HepG2 (cell line): ENCODE results near the gene HTR1D. TPM values are rescaled to one million over a fixed set of nuclear protein-coding genes. Genes with fewer than 3 reads are reported as not detected.

Experiments used
- GFI1 ChIP-seq: sonication (generic); formaldehyde crosslinking; IDR thresholded peaks from 2 replicates; pipeline ENCODE4 v1.5.0; 2020; ENCODE audit warnings: missing genetic modification reagents, mild to moderate bottlenecking, borderline replicate concordance
- HNRNPLL ChIP-seq: fragments of 200-400 bp; formaldehyde crosslinking; IDR thresholded peaks from 2 replicates; pipeline ENCODE4 v1.6.1; 2017; ENCODE audit warnings: mild to moderate bottlenecking, low read depth, low read length; ENCODE audit not compliant: poor library complexity, severe bottlenecking
- KMT2A ChIP-seq: sonication (generic); formaldehyde crosslinking; IDR thresholded peaks from 2 replicates; pipeline ENCODE4 v1.4.0; 2020; ENCODE audit warnings: missing genetic modification reagents
- PREB ChIP-seq: sonication (generic); formaldehyde crosslinking; IDR thresholded peaks from 2 replicates; pipeline ENCODE4 v1.4.0; 2020; ENCODE audit warnings: missing genetic modification reagents
- RFX3 ChIP-seq: IDR thresholded peaks from 2 replicates; pipeline ENCODE4 v1.6.1; 2016; ENCODE audit warnings: missing biosample characterization, missing genetic modification reagents
- THYN1 ChIP-seq: sonication (generic); formaldehyde crosslinking; IDR thresholded peaks from 2 replicates; pipeline ENCODE4 v1.8.1; 2023; ENCODE audit warnings: low read depth, mild to moderate bottlenecking, moderate library complexity, missing genetic modification reagents, borderline replicate concordance
- YY1 ChIP-seq: IDR thresholded peaks from 2 replicates; pipeline ENCODE4 v1.6.1; 2011; ENCODE audit warnings: low read length, low read depth, moderate library complexity, mild to moderate bottlenecking; ENCODE audit not compliant: insufficient read depth, insufficient replicate concordance
- ZFP36 ChIP-seq: fragments of 150-350 bp; IDR thresholded peaks from 2 replicates; pipeline ENCODE4 v1.6.1; 2018; ENCODE audit warnings: borderline replicate concordance, low read length, low read depth; ENCODE audit not compliant: partially characterized antibody
- ZIK1 ChIP-seq: sonication (generic); formaldehyde crosslinking; IDR thresholded peaks from 2 replicates; pipeline ENCODE4 v1.5.0; 2020; ENCODE audit warnings: mild to moderate bottlenecking, low read depth, missing genetic modification reagents, borderline replicate concordance
- ZNF275 ChIP-seq: sonication (generic); formaldehyde crosslinking; IDR thresholded peaks from 2 replicates; pipeline ENCODE4 v1.8.0; 2022; ENCODE audit warnings: missing genetic modification reagents, mild to moderate bottlenecking, inconsistent platforms, borderline replicate concordance
- ZNF276 ChIP-seq: sonication (generic); formaldehyde crosslinking; IDR thresholded peaks from 2 replicates; pipeline ENCODE4 v1.4.0; 2020; ENCODE audit warnings: mild to moderate bottlenecking, low read depth, missing genetic modification reagents
- ZNF329 ChIP-seq: sonication (generic); formaldehyde crosslinking; IDR thresholded peaks from 2 replicates; pipeline ENCODE4 v1.9.0; 2021; ENCODE audit warnings: low read depth, mild to moderate bottlenecking, missing genetic modification reagents
- ZNF34 ChIP-seq: sonication (generic); formaldehyde crosslinking; IDR thresholded peaks from 2 replicates; pipeline ENCODE4 v1.4.0; 2020; ENCODE audit warnings: mild to moderate bottlenecking, missing genetic modification reagents, borderline replicate concordance
- ZNF552 ChIP-seq: sonication (generic); formaldehyde crosslinking; IDR thresholded peaks from 2 replicates; pipeline ENCODE4 v1.9.0; 2022; ENCODE audit warnings: missing genetic modification reagents, mild to moderate bottlenecking, borderline replicate concordance
- ZNF652 ChIP-seq: IDR thresholded peaks from 2 replicates; pipeline ENCODE4 v1.6.1; 2016; ENCODE audit warnings: low read depth, borderline replicate concordance
- ZNF713 ChIP-seq: sonication (generic); formaldehyde crosslinking; IDR thresholded peaks from 2 replicates; pipeline ENCODE4 v1.4.0; 2020; ENCODE audit warnings: mild to moderate bottlenecking, missing genetic modification reagents
- ZZZ3 ChIP-seq: sonication (generic); formaldehyde crosslinking; IDR thresholded peaks from 2 replicates; pipeline ENCODE4 v1.4.0; 2020; ENCODE audit warnings: missing genetic modification reagents, mild to moderate bottlenecking, borderline replicate concordance
- polyA plus RNA-seq, 8 experiments: library from polyadenylated mRNA; depleted of rRNA in 3 of 8; stranded (reverse) in 7 of 8; unstranded in 1 of 8; fragments of >200 nt; fragmentation: Illumina TruSeq in 4 of 8; extraction: Trizol in 4 of 8; gene quantifications; 2 replicates each; pipeline versions ENCODE4 v1.2.1 to v1.2.3, GENCODE V29; 2011 to 2016; ENCODE audit warnings: low read depth in 4 of 8, missing spikeins in 1 of 8, mixed read lengths in 1 of 8; ENCODE audit not compliant: insufficient read depth in 1 of 8
- total RNA-seq, 5 experiments: library from RNA; depleted of rRNA; stranded (reverse); fragments of >200 nt; fragmentation: Illumina TruSeq; extraction: Trizol; gene quantifications; 2 replicates each; pipeline ENCODE4 v1.2.3, GENCODE V29; 2016; ENCODE audit warnings: low read depth in 1 of 5
- TF ChIP-seq, protein P1 (sequence below): sonication (generic); formaldehyde crosslinking; IDR thresholded peaks from 2 replicates; pipeline ENCODE4 v1.8.0; 2022; ENCODE audit warnings: low read depth, missing genetic modification reagents
- TF ChIP-seq, protein P2 (sequence below): sonication (generic); formaldehyde crosslinking; IDR thresholded peaks from 2 replicates; pipeline ENCODE4 v1.8.1; 2023; ENCODE audit warnings: missing genetic modification reagents, inconsistent platforms, borderline replicate concordance

The HTR1D gene
- total and polyA plus RNA-seq, 2 of the 13 experiments (the other 11 are each of a cell fraction or from before 2014, with no cell fraction given) = 0.04 to 0.07 TPM

GRCh38 chr1:23187637-23188036 lies 29.7 kb downstream of the HTR1D start (continued):
- TF ChIP-seq PREB = no peak
- TF ChIP-seq ZNF275 = no peak
- no peak for TF ChIP-seq ZNF713 (CRISPR knock-in tag)
- TF ChIP-seq ZNF652 (CRISPR knock-in tag) = no peak
- TF ChIP-seq ZZZ3 (CRISPR knock-in tag) = no peak
- TF ChIP-seq RFX3 (CRISPR knock-in tag) = no peak
- TF ChIP-seq GFI1 (CRISPR knock-in tag) = peak; percentile 79; the same call in 1 of the 2 replicates
- TF ChIP-seq YY1 = peak; percentile 26
- TF ChIP-seq ZNF34 (CRISPR knock-in tag) = no peak
- TF ChIP-seq HNRNPLL = no peak
- TF ChIP-seq ZFP36 = no peak
- TF ChIP-seq, protein P1, sequence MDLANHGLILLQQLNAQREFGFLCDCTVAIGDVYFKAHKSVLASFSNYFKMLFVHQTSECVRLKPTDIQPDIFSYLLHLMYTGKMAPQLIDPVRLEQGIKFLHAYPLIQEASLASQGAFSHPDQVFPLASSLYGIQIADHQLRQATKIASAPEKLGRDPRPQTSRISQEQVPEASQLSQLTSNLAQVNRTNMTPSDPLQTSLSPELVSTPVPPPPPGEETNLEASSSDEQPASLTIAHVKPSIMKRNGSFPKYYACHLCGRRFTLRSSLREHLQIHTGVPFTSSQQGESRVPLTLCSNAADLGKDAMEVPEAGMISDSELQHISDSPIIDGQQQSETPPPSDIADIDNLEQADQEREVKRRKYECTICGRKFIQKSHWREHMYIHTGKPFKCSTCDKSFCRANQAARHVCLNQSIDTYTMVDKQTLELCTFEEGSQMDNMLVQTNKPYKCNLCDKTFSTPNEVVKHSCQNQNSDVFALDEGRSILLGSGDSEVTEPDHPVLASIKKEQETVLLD = no peak
- no peak for TF ChIP-seq ZIK1 (CRISPR knock-in tag)
- TF ChIP-seq ZNF329 (CRISPR knock-in tag) = no peak
- no peak; the same call in 1 of the 2 replicates for TF ChIP-seq ZNF552 (CRISPR knock-in tag)
- TF ChIP-seq THYN1 (CRISPR knock-in tag) = no peak
- TF ChIP-seq, protein P2, sequence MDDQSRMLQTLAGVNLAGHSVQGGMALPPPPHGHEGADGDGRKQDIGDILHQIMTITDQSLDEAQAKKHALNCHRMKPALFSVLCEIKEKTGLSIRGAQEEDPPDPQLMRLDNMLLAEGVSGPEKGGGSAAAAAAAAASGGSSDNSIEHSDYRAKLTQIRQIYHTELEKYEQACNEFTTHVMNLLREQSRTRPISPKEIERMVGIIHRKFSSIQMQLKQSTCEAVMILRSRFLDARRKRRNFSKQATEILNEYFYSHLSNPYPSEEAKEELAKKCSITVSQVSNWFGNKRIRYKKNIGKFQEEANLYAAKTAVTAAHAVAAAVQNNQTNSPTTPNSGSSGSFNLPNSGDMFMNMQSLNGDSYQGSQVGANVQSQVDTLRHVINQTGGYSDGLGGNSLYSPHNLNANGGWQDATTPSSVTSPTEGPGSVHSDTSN = no peak
- 0 out of 2 replicates have a peak, but pooled peaks have one; percentile 60 for TF ChIP-seq ZNF276 (CRISPR knock-in tag)
- TF ChIP-seq KMT2A (CRISPR knock-in tag) = 0 out of 2 replicates have a peak, but pooled peaks have one; percentile 44
